Fibroblast of mammary gland (primary cell): ENCODE measurements around the gene BRSK2.

Source experiments
- DNase-seq: peaks from one replicate; pipeline ENCODE4 v3.0.0-alpha.2; 2010; ENCODE audit warnings: low read depth
- H3K4me3 ChIP-seq: 2 replicates; pipeline ENCODE4 v1.5.1; 2011; ENCODE audit warnings: low read depth, mild to moderate bottlenecking, low read length, moderate library complexity; ENCODE audit not compliant: control insufficient read depth
- CTCF ChIP-seq: conservative IDR thresholded peaks from 2 replicates; pipeline ENCODE4 v1.5.1; 2011; ENCODE audit warnings: low read depth, low read length, inconsistent platforms; ENCODE audit not compliant: control insufficient read depth, insufficient read depth

Gene BRSK2

GRCh38 chr11:1367721-1368120, 22.0 kb upstream of the BRSK2 start:
- H3K4me3 ChIP-seq = no peak overlapping the region
- TF ChIP-seq CTCF = no peak
- DNase-seq = no peak

DNA sequence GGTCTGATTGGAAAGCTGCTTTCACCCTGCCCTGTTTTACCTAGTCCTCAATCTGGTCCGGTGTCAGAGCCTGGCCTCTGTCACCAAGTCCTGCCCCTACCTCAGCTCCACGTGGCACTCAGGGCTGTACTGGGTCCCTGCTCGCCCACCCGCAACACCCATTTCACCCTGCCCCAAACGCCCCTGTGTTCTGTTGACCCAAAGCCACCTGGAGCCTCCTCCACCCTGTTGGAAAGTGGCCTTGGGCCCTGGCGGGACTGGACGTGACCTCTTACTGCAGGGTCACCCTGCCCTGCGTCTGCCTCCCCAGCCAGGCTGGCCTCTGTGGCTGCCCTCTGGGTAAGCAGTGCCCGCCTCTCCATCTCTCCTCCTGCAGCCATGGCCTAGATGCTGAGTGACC, 21.5 kb upstream of the BRSK2 start:
- no peak for DNase-seq

GRCh38 chr11:1368966-1369365, 20.8 kb upstream of the BRSK2 start:
- DNase-seq = no peak
- no peak overlapping the region for H3K4me3 ChIP-seq
- no peak for TF ChIP-seq CTCF

More for the DNA sequence above, 21.5 kb upstream of the BRSK2 start:
- TF ChIP-seq CTCF = no peak
- no peak overlapping the region for H3K4me3 ChIP-seq

DNA sequence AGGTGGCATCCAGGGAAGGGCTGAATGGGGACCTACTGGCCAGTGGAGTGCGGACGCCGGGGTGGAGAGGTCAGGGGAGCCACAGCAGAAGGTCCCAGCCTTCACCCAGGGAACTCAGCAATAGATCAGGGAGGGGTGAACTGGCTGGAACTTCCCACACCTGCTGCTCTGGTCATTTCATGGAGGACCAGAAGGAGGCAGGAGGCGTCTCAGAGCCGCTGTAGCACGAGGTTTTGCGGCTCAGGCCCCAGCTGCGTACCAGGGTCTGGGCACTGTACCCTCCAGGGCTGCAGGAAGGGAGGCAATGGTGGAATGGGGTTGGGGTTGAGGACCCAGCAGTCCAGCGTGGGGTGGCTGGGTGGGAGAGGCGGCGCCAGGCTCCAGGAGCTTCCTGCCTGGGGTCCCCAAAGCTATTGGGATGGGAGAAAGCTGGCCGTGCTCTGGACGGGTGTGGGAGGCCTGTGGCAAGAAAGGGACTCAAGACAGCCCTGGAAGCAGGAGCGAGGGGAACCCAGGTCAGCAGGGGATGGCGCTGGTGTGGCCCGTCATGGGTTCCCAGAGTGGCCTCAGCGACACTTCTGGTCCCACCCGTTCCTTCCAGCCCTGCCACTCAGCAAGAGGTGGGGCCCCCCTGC, 20.2 kb upstream of the BRSK2 start:
- H3K4me3 ChIP-seq = no peak overlapping the region
- TF ChIP-seq CTCF = no peak
- no peak for DNase-seq

DNA sequence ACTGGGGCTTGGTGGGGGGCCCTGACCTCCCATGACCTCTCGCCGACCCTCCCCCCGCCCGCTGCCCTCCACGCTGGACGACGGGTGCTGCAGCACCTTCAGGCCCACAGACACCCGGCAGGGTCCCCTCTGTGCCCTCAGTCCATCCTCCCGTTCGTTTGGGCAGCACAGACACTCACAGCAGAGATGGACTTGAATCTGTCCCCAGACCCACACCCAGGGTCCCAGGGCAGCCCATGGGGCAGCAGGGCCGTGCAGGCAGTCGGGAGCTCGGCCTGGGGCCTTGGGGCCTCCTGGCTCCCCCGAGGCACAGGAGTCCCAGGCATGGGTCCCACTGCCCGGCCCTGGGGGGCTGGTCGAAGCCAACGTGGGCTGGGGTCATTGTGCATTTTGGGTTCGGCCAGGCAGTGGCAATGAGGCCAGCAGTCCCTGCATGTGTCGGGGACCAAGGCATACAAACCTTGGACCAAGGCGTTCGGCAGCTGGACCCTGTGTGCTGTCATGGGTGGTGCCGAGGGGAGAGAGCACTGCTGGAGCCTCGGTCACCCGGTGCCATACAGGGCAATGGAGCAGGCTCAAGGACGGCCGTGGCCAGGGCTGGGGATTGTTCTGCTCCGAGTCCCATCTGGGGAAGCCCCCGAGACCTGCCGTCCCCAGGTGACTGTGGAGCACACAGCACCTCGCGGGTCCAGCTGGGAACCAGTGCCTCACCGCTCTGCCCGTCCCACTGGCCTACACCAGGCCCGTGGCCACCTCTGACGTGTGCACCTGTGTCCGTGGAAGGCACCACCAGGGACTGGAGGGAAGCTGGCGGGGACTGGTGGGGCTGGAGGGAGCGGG, 19.3 kb upstream of the BRSK2 start:
- no peak for TF ChIP-seq CTCF
- H3K4me3 ChIP-seq = no peak overlapping the region
- no peak for DNase-seq

DNA sequence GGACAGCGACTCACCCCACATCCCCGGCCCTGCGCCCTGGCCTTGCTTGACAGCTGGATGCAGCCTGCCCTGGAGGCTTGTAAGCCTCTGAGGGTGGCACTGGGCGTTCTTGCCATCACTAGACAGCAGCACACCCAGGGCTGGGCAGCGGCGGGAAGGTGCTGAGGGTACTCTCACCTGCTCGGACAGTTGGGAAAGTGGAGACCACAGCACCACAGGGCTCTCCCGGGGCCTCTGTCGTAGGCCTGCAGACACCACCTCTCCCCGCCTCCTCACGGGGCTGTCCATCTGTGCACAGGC, 18.8 kb upstream of the BRSK2 start:
- TF ChIP-seq CTCF = no peak
- H3K4me3 ChIP-seq = no peak overlapping the region
- DNase-seq = no peak
